ENCODE results near the gene INTS7.

INTS7 gene, protein sequence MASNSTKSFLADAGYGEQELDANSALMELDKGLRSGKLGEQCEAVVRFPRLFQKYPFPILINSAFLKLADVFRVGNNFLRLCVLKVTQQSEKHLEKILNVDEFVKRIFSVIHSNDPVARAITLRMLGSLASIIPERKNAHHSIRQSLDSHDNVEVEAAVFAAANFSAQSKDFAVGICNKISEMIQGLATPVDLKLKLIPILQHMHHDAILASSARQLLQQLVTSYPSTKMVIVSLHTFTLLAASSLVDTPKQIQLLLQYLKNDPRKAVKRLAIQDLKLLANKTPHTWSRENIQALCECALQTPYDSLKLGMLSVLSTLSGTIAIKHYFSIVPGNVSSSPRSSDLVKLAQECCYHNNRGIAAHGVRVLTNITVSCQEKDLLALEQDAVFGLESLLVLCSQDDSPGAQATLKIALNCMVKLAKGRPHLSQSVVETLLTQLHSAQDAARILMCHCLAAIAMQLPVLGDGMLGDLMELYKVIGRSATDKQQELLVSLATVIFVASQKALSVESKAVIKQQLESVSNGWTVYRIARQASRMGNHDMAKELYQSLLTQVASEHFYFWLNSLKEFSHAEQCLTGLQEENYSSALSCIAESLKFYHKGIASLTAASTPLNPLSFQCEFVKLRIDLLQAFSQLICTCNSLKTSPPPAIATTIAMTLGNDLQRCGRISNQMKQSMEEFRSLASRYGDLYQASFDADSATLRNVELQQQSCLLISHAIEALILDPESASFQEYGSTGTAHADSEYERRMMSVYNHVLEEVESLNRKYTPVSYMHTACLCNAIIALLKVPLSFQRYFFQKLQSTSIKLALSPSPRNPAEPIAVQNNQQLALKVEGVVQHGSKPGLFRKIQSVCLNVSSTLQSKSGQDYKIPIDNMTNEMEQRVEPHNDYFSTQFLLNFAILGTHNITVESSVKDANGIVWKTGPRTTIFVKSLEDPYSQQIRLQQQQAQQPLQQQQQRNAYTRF

DNA sequence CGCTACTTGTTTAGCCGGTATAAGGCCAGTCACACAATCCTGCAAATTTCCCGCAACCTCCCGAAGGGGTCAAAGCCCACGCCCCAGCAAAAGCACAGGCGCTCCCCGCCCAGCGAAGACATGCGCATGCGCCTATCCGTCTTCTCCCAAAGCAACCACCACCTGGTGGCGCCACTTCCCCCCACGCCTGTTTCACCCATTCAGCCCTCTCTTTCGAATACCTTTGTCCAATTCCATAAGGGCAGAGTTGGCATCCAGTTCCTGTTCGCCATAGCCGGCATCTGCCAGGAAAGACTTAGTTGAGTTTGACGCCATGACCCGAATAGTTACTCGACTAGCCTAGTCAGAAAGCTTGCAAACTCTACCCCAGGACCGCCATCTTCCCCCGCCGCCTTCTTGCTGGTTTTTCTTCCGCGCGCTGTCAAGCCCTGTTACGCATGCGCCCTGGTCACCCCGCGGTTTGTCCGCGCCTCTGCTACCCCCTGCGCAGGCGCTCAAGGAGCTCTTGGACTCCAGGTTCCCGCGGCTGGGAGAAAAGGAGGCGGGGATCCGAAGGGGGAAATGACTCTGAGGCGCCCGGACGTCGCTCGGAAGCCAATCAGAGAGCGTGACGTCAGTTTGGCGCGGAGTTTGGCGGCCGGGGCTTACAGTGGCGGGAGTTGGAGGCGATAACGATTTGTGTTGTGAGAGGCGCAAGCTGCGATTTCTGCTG lies at the start of gene INTS7, which contains the start of gene DTL:
TSS of gene INTS7 (minus strand) at position 435 of the 712 bp plus-strand sequence. CDS start at position 315, 120 bp downstream.
TSS of gene DTL (plus strand) at position 626 of the 712 bp plus-strand sequence. CDS start 143 bp downstream, outside the sequence.
- DNase-seq, result peak; percentile 100

DNA sequence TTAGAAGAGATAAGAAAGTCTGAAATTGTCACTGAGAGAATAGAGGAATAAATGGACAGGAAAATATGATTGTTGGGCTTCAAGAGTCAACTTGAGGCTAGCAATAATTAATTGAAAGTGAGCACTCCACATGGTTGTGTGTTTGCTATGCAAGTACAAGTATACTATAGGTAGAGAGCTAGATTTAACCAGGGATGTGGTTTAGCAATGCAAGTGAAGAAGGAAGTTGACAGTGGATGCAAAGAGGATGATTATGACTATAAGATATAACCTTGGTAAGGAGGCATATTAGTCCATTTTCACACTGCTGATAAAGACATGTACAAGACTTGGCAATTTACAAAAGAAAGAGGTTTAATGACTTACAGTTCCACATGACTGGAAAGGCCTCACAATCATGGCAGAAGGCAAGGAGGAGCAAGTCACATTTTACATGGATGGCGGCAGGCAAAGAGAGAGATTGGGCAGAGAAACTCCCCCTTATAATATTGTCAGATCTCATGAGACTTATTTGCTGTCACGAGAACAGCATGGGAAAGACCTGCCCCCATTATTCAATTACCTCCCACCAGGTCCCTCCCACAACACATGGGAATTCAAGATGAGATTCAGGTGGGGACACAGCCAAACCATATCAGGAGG lies 47.5 kb upstream of the INTS7 start:
- DNase-seq, result no peak

DNA sequence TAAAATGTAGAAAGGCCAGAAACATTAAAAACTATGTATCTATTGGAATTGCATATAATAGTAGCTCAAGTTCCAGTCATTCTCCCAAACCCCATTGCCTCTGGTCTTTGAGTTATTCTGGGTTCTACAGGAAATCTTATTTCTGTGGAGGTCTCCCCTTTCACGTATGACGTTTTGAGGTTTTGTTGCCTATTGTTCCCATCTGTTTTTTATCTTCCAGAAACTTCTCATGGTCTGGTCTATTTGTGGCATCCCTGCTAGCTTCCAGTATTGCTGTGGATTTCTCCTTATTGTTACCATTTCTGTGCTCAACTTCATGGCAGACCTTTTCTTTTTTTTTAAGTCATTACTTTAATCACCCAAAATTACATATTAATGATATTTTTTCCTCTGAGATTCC lies 43.5 kb upstream of the INTS7 start:
- no peak for DNase-seq

DNA sequence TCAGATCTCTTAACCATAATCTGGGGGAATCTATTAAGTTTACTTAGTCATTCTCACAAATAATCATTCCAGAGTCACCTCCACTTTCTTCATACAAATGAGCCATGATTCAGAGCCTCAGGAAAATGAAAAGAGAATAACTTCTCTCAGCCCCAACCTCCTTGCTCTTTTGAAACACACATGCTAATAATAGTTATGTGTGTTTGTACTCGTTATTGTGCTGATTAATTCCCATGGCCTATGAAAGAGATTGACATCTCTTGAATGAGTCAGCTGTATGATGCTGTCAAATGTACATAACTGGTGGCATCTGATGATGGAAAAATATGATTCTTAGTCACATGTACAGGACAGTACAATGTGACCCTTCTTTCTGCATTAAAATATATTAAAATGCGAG lies 41.7 kb upstream of the INTS7 start:
- DNase-seq, result no peak

DNA sequence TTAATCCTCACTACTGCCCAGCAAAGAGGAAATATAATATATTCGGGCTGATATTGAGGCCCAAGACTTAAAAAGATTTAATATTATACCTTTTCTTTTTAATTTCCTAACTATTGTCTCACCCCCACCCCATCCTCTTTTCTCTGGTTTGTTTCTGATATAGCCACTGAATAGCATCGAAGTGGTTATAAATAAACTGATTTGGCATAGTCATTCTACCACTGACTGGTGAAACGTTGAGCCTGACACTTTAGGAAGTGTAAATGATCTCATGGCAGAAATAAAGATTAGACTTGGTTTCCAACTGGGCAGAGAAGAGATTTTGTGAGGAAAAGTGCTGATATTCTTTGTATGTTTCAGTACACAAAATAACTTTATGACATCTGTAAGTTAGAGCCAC lies 39.5 kb upstream of the INTS7 start:
- no peak for DNase-seq

DNA sequence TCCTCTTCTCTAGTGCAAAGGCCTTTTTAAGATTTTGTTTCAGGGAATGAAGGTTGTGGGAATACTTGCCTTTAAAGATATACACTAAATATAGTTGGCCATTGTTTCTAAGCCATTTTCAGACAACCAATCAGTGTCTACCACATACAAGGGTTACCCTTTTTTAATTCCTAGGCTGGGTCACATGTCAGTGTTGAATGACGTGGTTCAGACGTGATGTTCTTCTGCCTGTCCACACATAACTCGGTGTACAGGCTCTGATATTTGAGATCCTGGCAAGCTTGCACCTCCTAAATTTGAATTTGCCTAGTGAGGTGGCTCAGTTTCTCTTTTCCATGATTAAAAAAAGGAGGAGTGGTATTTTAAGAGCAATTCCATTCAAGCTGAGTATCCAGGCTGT lies 39.0 kb upstream of the INTS7 start:
- no peak for DNase-seq

DNA sequence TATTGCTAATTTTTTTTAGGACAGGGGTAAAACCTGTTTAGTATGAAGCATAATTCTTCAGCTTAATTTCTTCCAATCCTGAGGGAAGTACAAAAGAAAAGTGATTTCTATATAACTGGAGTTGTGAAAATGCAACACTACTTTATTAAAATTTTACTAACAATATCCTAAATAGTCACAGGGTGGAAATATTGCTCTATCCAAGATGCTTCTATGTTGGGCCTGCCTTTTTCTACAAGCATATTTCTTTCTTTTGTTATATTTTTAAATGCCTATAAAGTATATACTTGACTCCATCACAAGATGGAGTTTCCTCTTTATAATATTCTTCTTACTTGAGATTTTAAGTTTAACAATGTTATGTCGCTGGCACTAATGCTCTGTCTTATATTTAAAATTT lies 38.1 kb upstream of the INTS7 start:
- no peak for DNase-seq

DNA sequence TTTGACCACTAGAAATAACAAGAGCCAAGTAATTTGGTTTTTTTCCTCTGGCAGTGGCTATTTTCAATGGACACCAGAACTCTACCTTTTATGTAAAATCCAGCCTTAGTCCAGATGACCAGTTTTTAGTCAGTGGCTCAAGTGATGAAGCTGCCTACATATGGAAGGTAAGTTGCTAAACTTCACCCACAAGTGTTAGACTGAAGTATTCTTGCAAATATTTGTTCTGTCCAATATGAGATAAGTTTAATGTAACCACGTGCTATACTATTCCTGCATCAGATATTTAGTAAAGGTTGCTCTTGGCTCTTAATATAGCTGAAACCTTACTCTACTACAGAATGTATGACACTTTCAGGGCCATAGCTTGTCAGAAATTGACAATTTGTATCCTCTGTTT lies 36.7 kb upstream of the INTS7 start:
- no peak for DNase-seq

DNA sequence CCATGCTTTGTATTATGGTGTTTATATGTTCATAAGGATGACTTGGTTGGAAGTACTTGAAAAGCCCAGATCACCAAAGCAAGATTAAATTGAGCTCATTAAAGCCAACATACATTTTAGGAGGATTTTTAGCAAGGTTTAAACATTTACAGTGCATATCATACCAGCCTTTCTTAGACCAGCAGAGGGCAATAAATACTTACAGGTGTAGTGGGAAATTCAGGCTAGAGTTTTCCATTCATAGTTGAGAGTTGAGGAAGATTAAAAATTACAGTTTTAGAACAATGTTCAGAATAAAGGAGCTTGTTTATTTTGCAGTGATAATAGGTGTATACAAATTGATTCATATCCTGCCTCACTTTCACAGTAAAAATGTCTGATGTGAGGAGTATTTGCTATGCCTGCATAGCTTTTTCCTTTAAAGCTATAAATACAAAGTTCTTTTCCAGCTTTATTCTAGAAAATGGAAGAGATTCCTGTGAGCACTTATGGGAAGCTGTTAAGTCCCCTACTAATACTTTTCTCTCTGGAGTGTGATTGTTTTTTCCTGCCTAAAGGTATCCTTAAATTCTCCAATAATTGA lies 35.5 kb upstream of the INTS7 start:
- DNase-seq, result peak; percentile 61

DNA sequence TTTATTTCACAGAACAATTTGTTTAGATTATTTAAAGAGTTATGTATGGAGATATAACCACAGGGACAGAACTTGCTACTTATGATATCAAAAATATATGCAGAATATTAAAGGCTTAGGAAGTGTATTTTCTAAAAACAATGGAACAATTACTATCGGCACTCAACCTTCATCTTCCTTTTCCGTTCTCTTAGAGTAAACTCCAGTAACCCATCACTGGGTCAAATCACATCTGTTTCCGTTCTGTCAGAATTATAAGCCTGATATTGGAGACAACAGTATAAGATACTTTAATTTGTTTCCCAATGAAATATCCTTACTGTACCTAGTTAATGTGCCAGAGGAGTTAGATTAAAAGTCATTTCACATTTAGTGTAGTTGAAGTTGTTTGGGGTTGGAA lies 32.4 kb upstream of the INTS7 start:
- DNase-seq, result no peak

DNA sequence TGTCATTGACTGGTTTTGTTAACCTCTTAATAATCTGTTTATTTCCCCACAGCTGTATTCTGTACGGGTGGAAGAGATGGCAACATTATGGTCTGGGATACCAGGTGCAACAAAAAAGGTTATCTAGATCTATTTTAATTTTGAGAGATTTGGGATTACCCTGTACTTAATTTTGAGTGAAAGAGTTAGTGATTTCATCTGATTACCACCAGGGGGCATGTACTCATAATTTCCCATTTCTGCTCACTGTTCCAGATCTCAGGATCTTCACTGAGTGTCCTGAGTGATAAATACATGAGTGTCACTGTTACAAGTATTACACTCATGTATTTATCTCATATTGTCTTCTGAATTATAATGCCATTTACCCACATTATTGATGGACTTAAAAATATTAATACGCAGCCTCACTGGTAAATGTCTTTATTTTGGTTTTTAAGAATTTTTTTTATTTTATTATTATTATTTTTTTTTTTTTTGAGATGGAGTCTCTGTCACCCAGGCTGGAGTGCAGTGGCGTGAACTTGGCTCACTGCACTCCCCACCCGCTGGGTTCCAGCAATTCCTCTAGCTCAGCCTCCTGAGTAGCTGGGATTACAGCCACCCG lies 27.6 kb upstream of the INTS7 start:
- DNase-seq, result peak; percentile 57

DNA sequence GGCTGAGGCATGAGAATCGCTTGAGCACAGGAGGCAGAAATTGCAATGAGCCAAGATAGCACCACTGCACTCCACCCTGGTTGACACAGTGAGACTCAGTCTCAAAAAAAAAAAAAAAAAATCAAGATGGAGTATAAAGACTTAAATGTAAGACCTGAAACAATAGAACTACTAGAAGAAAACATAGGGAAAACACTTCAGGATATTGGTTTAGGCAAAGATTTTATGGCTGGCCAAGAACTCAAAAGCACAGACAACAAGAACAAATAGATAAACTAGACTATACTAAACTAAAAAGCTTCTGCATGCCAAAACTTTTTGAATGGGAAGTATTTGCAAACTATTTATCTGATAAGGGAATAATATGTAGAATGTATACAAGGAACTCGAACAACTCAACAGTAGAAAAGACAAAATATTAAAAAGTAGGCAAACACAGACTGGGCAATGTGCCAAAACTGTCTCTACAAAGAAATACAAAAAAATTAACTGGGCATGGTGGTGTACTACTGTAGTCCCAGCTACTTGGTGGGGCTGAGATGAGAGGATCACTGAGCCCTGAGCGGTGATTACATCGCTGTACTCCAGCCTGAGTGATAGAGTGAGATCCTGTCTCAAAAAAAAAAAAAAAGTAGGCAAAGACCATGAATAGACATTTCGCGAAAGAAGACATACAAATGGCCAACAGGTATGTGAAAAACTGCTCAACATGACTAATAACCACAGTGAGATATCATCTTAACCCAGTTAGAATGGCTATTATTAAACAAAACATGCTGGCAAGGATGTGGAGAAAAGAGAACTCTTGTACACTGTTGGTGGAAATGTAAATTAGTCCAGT lies 25.5 kb upstream of the INTS7 start:
- DNase-seq, result no peak

DNA sequence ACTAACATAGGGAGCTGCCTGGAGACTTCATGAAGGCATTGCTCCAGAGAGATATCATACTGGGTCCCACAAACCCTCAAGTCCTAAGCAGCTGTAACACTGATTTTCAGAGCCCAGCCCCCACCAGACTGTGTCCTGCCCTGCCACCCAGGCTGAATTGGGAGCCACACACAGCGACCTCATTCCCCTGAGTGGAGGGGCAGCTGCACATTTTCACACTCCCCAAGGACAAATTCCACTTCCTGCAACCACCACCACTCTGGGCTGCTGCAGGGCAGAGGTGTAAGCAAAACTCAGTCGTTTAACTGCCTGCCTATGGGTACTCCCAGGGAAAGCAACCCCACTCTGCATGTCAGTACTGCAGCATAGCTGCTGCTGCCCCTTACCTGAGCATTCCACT lies 20.0 kb upstream of the INTS7 start:
- no peak for DNase-seq

DNA sequence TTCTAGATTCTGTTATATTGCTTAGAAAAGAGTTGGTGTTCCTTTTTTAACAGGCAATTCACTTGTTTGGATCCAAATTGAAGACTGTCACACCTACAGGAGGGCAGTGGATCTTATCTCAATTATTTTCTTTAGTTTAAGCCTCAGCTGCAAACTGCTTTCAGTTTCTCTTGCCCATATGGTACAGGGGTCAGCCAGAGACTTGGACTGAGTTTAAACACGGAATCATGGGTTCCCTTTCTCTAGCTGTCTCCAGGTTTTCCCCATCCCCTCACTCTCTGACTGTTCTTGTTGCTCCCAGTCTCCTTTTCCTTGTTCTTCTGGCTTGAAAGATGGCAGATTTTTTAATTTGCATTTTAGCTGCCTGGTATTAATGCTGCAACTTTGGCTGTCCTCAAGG lies 18.6 kb upstream of the INTS7 start:
- no peak for DNase-seq

DNA sequence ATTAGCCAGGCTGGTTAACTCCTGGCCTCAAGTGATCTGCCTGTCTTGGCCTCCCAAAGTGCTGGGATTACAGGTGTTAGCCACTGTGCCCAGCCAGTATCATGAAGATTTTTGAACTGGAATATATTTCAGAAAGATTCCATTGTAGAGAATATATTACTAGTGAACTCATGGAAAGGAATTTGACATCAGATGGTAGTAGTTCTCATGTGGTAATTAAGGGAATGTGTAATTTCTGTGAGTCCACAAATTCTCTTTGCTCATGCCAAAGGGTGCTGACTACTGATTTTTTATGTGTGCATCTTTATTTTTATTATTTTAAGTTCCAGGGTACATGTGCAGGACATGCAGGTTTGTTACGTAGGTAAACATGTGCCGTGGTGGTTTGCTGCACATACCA lies 10.6 kb upstream of the INTS7 start:
- DNase-seq, result no peak

DNA sequence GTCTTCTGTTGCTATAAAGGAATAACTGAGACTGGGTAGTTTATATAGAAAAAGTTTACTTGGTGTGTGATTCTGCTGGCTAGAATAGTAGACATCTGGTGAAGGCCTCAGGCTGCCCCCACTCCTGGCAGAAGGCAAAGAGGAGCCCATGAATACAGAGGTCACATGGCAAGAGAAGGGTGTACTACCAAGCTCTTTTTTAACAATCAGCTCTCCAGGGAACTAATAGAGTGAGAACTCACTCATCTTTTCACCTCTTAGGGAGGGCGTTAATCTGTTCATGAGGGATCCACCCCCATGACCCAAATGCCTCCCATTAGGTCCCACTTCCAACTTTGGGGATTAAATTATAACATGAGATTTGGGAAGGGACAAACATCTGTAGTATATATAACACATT lies 9.5 kb upstream of the INTS7 start:
- no peak for DNase-seq

DNA sequence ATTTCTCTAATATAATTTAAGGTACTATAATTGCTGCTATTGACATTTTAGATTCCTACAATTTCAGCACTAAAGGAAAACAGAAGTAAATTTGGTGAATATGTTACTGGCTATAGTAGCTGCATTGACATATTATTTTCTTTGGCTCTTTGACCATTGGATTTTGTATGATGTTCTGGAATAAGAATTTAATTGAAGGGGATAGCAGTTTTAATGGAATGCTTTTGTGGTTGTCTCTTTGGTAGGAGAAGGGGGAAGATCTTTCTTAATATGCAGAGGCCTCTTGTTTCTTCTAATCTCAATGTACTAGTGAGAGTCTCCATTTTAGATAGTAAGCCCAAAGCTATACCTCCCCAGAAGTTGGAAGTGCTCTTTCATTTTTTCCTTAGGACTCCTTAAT lies 7.1 kb upstream of the INTS7 start:
- no peak for DNase-seq

DNA sequence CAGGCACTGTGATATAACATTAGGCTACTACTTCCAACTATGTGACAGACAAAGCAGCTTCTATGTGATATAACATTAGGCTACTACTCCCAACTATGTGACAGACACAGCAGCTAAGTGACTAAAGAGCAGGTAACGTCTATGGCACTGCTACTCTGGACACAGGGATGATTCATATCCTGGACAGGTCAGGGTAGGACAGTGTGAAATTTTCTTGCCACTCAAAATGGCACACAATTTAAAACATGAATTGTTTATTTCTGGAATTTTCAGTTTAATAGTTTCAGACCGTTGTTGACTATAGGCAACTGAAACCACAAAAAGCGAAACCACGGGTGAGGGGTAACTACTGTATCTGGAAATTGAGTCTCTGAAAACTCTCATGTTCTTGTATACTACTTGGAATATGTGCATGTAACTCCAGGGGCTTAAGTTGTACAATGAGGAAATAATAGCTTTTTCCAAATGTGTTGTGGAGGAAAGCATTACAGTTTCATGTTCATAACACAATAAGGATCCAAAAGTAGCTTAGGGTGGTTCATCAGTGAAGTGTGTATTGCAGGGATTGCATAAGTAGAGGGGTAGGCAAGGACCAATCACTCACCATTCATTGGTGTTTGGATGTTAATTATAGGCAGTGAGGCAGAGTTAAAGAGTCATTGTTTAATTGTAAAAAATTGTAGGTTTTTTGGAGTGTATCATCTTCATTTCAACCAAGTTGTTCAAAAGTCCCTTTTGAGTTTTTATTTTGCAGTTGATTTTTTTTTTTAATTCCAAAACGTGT lies 5.5 kb upstream of the INTS7 start:
- no peak for DNase-seq

DNA sequence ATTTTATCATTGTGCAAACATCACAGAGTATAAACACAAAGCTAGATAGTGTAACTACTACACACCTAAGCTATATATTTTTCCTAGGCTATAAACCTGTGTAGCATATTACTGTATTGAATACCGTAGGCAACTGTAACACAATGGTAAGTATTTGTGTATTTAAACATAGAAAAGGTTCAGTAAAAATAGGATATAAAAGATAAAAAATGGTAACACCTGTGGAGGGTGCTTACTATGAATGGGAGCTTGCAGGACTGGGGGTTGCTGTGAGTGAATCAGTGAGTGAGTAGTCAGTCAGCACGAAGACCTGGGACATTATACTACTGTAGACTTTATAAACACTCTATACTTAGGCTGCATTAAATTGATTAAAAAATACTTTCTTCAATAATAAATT lies 4.3 kb upstream of the INTS7 start:
- no peak for DNase-seq

DNA sequence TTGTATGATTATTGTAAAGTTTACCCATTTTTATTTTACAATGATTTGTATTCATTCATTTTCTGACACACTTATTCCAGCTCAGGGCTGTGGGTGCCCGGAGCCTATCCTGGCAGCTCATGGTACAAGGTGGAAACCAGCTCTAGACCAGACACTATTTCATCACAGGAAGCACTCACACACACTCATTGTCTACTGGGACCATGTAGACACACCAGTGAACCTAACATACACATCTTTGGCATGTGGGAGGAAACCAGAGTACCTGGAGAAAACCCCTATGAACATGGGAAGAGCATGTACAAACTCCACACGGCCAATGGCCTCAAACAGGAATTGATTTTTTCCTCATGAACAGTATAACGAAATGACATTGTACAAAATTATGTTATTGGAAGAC lies 2.5 kb upstream of the INTS7 start:
- DNase-seq, result no peak
